K562 (cell line): ENCODE measurements around the gene IPO7. TPM values are rescaled to one million over a fixed set of nuclear protein-coding genes. Genes with fewer than 3 reads are reported as not detected.

Experiments used
- ELF2 ChIP-seq: fragments of 250-450 bp; sonication (Bioruptor Pico); IDR thresholded peaks from 2 replicates; pipeline ENCODE4 v1.5.0; 2021; ENCODE audit warnings: mild to moderate bottlenecking
- HMG20A ChIP-seq: fragments of 450-650 bp; formaldehyde crosslinking; conservative IDR thresholded peaks from 2 replicates; pipeline ENCODE4 v1.4.0; 2020; ENCODE audit warnings: mild to moderate bottlenecking, mixed read lengths
- U2AF1 ChIP-seq: fragments of 200-400 bp; formaldehyde crosslinking; optimal IDR thresholded peaks from 2 replicates; pipeline ENCODE3; 2017; ENCODE audit warnings: mild to moderate bottlenecking, low read depth, low read length, moderate library complexity
- ZNF165 ChIP-seq: fragments of 250-450 bp; sonication (Bioruptor Pico); IDR thresholded peaks from 2 replicates; pipeline ENCODE4 v1.4.0; 2020; ENCODE audit warnings: borderline replicate concordance
- ZNF668 ChIP-seq: fragments of 250-450 bp; sonication (Bioruptor Pico); IDR thresholded peaks from 2 replicates; pipeline ENCODE4 v1.8.0; 2022; ENCODE audit warnings: mild to moderate bottlenecking, inconsistent platforms
- polyA plus RNA-seq, 8 experiments: library from polyadenylated mRNA; depleted of rRNA in 4 of 8; stranded (reverse) in 5 of 8; unstranded in 3 of 8; fragments of >200 nt; fragmentation: Nextera tagmentation in 2 of 8; fragmentation: Illumina TruSeq in 1 of 8; extraction: Ambion mirVana in 2 of 8; extraction: Trizol in 1 of 8; gene quantifications; 2 replicates each; pipeline versions ENCODE4 v1.2.1 to v1.2.3, GENCODE V29; 2011 to 2014; ENCODE audit warnings: inconsistent platforms in 1 of 8, missing spikeins in 1 of 8
- total RNA-seq, 7 experiments: library from RNA; depleted of rRNA in 6 of 7; stranded (reverse); fragments of >200 nt in 6 of 7; fragmentation: Illumina TruSeq in 2 of 7; extraction: Trizol in 2 of 7; gene quantifications; 2 replicates each; pipeline versions ENCODE4 v1.2.1 to v1.2.3, GENCODE V29; 2011 to 2021; ENCODE audit warnings: low replicate concordance in 1 of 7
- TF ChIP-seq, protein P1 (sequence below): fragments of 250-450 bp; sonication (Bioruptor Pico); IDR thresholded peaks from 2 replicates; pipeline ENCODE4 v1.5.1; 2021; ENCODE audit warnings: mild to moderate bottlenecking
- TF ChIP-seq, protein P2 (sequence below): fragments of 250-450 bp; sonication (Bioruptor Pico); IDR thresholded peaks from 2 replicates; pipeline ENCODE4 v1.5.0; 2021; ENCODE audit warnings: mild to moderate bottlenecking, borderline replicate concordance
- TF ChIP-seq, protein P3 (sequence below): sonication (generic); formaldehyde crosslinking; IDR thresholded peaks from 2 replicates; pipeline ENCODE4 v1.8.0; 2023; ENCODE audit warnings: missing genetic modification reagents, mild to moderate bottlenecking, borderline replicate concordance
- TF ChIP-seq, protein P4 (sequence below): fragments of 250-450 bp; sonication (Bioruptor Pico); IDR thresholded peaks from 2 replicates; pipeline ENCODE4 v1.4.0; 2020

Gene IPO7
- total and polyA plus RNA-seq, 9 of the 15 experiments (the other 6 are each of a cell fraction or from before 2014, with no cell fraction given), result 23.6 to 138 (median 110) TPM

DNA sequence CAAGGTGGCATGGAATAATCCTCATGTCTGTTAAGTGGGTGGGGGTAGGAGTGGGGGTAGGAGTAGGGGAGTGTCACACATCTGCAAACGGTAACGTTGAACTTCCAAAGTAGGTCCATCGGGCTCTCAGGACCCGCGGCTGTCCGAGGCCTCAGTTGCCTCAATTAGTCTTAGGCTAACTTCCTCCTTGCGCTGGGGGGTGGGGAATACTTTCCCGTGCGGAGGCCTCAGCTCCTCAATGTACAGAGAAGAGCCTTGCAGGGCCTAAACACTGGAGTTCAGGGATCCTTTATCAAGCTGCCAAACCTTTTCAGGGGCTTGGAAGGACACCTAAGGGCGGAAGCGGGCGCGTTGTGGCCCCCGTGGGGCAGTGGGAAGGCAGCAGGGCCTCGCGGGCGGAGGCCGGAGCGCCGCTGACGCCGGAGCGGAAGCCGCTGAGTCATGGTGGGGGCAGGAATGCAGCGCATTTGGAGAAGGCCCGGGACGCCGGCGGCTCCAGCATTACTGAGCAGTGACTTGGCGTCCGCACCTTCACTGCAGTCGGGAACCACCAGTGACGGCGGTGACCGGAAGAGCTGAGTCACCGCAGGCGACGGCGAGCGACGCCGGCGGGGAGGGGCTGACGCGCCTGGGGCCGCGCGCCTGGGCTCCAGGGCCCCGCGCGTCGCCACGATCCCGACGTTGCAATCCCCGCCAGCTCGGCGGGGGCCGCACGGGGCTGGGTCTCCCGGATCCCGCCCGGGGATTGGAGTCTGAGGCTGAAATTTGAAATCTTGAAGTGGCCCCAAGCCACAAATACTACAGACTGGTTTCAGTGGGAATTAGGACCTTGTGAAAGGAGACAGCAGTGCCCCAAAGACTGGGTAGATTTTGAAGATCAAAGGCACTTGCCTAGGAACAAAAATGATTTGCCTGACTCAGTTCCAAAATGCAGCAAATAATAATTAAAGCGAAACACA, 20.2 kb upstream of the IPO7 start (continued):
- TF ChIP-seq, protein P1, sequence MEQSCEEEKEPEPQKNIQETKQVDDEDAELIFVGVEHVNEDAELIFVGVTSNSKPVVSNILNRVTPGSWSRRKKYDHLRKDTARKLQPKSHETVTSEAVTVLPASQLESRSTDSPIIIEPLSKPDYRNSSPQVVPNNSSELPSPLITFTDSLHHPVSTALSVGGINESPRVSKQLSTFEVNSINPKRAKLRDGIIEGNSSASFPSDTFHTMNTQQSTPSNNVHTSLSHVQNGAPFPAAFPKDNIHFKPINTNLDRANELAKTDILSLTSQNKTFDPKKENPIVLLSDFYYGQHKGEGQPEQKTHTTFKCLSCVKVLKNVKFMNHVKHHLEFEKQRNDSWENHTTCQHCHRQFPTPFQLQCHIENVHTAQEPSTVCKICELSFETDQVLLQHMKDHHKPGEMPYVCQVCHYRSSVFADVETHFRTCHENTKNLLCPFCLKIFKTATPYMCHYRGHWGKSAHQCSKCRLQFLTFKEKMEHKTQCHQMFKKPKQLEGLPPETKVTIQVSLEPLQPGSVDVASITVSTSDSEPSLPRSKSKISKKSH (CRISPR knock-in tag), result no peak
- TF ChIP-seq ZNF165 (CRISPR knock-in tag), result no peak
- TF ChIP-seq, protein P2, sequence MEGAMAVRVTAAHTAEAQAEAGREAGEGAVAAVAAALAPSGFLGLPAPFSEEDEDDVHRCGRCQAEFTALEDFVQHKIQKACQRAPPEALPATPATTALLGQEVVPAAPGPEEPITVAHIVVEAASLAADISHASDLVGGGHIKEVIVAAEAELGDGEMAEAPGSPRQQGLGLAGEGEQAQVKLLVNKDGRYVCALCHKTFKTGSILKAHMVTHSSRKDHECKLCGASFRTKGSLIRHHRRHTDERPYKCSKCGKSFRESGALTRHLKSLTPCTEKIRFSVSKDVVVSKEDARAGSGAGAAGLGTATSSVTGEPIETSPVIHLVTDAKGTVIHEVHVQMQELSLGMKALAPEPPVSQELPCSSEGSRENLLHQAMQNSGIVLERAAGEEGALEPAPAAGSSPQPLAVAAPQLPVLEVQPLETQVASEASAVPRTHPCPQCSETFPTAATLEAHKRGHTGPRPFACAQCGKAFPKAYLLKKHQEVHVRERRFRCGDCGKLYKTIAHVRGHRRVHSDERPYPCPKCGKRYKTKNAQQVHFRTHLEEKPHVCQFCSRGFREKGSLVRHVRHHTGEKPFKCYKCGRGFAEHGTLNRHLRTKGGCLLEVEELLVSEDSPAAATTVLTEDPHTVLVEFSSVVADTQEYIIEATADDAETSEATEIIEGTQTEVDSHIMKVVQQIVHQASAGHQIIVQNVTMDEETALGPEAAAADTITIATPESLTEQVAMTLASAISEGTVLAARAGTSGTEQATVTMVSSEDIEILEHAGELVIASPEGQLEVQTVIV (CRISPR knock-in tag), result no peak
- no peak for TF ChIP-seq ZNF668
- peak; percentile 89 for TF ChIP-seq ELF2 (CRISPR knock-in tag)
- TF ChIP-seq U2AF1, result peak; percentile 69
- TF ChIP-seq, protein P3, sequence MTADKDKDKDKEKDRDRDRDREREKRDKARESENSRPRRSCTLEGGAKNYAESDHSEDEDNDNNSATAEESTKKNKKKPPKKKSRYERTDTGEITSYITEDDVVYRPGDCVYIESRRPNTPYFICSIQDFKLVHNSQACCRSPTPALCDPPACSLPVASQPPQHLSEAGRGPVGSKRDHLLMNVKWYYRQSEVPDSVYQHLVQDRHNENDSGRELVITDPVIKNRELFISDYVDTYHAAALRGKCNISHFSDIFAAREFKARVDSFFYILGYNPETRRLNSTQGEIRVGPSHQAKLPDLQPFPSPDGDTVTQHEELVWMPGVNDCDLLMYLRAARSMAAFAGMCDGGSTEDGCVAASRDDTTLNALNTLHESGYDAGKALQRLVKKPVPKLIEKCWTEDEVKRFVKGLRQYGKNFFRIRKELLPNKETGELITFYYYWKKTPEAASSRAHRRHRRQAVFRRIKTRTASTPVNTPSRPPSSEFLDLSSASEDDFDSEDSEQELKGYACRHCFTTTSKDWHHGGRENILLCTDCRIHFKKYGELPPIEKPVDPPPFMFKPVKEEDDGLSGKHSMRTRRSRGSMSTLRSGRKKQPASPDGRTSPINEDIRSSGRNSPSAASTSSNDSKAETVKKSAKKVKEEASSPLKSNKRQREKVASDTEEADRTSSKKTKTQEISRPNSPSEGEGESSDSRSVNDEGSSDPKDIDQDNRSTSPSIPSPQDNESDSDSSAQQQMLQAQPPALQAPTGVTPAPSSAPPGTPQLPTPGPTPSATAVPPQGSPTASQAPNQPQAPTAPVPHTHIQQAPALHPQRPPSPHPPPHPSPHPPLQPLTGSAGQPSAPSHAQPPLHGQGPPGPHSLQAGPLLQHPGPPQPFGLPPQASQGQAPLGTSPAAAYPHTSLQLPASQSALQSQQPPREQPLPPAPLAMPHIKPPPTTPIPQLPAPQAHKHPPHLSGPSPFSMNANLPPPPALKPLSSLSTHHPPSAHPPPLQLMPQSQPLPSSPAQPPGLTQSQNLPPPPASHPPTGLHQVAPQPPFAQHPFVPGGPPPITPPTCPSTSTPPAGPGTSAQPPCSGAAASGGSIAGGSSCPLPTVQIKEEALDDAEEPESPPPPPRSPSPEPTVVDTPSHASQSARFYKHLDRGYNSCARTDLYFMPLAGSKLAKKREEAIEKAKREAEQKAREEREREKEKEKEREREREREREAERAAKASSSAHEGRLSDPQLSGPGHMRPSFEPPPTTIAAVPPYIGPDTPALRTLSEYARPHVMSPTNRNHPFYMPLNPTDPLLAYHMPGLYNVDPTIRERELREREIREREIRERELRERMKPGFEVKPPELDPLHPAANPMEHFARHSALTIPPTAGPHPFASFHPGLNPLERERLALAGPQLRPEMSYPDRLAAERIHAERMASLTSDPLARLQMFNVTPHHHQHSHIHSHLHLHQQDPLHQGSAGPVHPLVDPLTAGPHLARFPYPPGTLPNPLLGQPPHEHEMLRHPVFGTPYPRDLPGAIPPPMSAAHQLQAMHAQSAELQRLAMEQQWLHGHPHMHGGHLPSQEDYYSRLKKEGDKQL (CRISPR knock-in tag), result no peak
- TF ChIP-seq, protein P4, sequence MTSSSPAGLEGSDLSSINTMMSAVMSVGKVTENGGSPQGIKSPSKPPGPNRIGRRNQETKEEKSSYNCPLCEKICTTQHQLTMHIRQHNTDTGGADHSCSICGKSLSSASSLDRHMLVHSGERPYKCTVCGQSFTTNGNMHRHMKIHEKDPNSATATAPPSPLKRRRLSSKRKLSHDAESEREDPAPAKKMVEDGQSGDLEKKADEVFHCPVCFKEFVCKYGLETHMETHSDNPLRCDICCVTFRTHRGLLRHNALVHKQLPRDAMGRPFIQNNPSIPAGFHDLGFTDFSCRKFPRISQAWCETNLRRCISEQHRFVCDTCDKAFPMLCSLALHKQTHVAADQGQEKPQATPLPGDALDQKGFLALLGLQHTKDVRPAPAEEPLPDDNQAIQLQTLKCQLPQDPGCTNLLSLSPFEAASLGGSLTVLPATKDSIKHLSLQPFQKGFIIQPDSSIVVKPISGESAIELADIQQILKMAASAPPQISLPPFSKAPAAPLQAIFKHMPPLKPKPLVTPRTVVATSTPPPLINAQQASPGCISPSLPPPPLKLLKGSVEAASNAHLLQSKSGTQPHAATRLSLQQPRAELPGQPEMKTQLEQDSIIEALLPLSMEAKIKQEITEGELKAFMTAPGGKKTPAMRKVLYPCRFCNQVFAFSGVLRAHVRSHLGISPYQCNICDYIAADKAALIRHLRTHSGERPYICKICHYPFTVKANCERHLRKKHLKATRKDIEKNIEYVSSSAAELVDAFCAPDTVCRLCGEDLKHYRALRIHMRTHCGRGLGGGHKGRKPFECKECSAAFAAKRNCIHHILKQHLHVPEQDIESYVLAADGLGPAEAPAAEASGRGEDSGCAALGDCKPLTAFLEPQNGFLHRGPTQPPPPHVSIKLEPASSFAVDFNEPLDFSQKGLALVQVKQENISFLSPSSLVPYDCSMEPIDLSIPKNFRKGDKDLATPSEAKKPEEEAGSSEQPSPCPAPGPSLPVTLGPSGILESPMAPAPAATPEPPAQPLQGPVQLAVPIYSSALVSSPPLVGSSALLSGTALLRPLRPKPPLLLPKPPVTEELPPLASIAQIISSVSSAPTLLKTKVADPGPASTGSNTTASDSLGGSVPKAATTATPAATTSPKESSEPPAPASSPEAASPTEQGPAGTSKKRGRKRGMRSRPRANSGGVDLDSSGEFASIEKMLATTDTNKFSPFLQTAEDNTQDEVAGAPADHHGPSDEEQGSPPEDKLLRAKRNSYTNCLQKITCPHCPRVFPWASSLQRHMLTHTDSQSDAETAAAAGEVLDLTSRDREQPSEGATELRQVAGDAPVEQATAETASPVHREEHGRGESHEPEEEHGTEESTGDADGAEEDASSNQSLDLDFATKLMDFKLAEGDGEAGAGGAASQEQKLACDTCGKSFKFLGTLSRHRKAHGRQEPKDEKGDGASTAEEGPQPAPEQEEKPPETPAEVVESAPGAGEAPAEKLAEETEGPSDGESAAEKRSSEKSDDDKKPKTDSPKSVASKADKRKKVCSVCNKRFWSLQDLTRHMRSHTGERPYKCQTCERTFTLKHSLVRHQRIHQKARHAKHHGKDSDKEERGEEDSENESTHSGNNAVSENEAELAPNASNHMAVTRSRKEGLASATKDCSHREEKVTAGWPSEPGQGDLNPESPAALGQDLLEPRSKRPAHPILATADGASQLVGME (CRISPR knock-in tag), result 0 out of 2 replicates have a peak, but pooled peaks have one; percentile 78
- TF ChIP-seq HMG20A (CRISPR knock-in tag), result no peak
